Measurements from ENCODE around the gene PHACTR3. TPM values are rescaled to one million over a fixed set of nuclear protein-coding genes. Genes with fewer than 3 reads are reported as not detected.

The PHACTR3 gene
- total and polyA plus RNA-seq, 2 experiments from 2014 or later = 0.45 to 0.61 TPM

GRCh38 chr20:59743308-59743707 lies 139.0 kb downstream of the PHACTR3 start:
- Mint-ChIP-seq H3K9me3 (no peaks in the 10 kb centered on the region; the same call in 2 of the 3 replicates), H3K36me3 (ENCODE audit: low read depth) (no peaks in the 10 kb centered on the region; the same call in 2 of the 3 replicates), H3K27me3 (ENCODE audit: insufficient read depth, low read depth, poor library complexity) (peaks cover 6% of the 10 kb centered on the region), H3K4me3 (no peak overlapping the region), H3K4me1 (no peaks in the 10 kb centered on the region), H3K27ac (no peak overlapping the region)
- Histone ChIP-seq H3K79me2 (replicated peaks; ENCODE audit: insufficient read depth) (no peaks in the 10 kb centered on the region), H3K9me2 (ENCODE audit: insufficient read depth) (no peaks in the 10 kb centered on the region), H4K20me1 (replicated peaks; ENCODE audit: insufficient read depth) (no peaks in the 10 kb centered on the region), H3K4me2 (no peak overlapping the region), H3K4me1 (ENCODE audit: insufficient read depth) (no peaks in the 10 kb centered on the region), H3K27me3 (ENCODE audit: insufficient read depth) (no peaks in the 10 kb centered on the region; the same call in 1 of the 2 replicates), H2AFZ (no peak overlapping the region), H3F3A (replicated peaks; ENCODE audit: low read depth) (no peaks in the 10 kb centered on the region), H3K27ac (ENCODE audit: low read depth) (no peak overlapping the region), H3K4me3 (no peak overlapping the region), H3K36me3 (ENCODE audit: insufficient read depth) (no peaks in the 10 kb centered on the region)
- DNase-seq (ENCODE audit: low spot score) = no peak
- ATAC-seq = no peak
- TF ChIP-seq, protein P1, sequence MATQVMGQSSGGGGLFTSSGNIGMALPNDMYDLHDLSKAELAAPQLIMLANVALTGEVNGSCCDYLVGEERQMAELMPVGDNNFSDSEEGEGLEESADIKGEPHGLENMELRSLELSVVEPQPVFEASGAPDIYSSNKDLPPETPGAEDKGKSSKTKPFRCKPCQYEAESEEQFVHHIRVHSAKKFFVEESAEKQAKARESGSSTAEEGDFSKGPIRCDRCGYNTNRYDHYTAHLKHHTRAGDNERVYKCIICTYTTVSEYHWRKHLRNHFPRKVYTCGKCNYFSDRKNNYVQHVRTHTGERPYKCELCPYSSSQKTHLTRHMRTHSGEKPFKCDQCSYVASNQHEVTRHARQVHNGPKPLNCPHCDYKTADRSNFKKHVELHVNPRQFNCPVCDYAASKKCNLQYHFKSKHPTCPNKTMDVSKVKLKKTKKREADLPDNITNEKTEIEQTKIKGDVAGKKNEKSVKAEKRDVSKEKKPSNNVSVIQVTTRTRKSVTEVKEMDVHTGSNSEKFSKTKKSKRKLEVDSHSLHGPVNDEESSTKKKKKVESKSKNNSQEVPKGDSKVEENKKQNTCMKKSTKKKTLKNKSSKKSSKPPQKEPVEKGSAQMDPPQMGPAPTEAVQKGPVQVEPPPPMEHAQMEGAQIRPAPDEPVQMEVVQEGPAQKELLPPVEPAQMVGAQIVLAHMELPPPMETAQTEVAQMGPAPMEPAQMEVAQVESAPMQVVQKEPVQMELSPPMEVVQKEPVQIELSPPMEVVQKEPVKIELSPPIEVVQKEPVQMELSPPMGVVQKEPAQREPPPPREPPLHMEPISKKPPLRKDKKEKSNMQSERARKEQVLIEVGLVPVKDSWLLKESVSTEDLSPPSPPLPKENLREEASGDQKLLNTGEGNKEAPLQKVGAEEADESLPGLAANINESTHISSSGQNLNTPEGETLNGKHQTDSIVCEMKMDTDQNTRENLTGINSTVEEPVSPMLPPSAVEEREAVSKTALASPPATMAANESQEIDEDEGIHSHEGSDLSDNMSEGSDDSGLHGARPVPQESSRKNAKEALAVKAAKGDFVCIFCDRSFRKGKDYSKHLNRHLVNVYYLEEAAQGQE (IDR thresholded peaks at IDR 0.05; ENCODE audit: unreplicated experiment) = no peak
- TF ChIP-seq EZH2 (IDR thresholded peaks at IDR 0.05; ENCODE audit: low read depth, unreplicated experiment) = no peak
- TF ChIP-seq, protein P2, sequence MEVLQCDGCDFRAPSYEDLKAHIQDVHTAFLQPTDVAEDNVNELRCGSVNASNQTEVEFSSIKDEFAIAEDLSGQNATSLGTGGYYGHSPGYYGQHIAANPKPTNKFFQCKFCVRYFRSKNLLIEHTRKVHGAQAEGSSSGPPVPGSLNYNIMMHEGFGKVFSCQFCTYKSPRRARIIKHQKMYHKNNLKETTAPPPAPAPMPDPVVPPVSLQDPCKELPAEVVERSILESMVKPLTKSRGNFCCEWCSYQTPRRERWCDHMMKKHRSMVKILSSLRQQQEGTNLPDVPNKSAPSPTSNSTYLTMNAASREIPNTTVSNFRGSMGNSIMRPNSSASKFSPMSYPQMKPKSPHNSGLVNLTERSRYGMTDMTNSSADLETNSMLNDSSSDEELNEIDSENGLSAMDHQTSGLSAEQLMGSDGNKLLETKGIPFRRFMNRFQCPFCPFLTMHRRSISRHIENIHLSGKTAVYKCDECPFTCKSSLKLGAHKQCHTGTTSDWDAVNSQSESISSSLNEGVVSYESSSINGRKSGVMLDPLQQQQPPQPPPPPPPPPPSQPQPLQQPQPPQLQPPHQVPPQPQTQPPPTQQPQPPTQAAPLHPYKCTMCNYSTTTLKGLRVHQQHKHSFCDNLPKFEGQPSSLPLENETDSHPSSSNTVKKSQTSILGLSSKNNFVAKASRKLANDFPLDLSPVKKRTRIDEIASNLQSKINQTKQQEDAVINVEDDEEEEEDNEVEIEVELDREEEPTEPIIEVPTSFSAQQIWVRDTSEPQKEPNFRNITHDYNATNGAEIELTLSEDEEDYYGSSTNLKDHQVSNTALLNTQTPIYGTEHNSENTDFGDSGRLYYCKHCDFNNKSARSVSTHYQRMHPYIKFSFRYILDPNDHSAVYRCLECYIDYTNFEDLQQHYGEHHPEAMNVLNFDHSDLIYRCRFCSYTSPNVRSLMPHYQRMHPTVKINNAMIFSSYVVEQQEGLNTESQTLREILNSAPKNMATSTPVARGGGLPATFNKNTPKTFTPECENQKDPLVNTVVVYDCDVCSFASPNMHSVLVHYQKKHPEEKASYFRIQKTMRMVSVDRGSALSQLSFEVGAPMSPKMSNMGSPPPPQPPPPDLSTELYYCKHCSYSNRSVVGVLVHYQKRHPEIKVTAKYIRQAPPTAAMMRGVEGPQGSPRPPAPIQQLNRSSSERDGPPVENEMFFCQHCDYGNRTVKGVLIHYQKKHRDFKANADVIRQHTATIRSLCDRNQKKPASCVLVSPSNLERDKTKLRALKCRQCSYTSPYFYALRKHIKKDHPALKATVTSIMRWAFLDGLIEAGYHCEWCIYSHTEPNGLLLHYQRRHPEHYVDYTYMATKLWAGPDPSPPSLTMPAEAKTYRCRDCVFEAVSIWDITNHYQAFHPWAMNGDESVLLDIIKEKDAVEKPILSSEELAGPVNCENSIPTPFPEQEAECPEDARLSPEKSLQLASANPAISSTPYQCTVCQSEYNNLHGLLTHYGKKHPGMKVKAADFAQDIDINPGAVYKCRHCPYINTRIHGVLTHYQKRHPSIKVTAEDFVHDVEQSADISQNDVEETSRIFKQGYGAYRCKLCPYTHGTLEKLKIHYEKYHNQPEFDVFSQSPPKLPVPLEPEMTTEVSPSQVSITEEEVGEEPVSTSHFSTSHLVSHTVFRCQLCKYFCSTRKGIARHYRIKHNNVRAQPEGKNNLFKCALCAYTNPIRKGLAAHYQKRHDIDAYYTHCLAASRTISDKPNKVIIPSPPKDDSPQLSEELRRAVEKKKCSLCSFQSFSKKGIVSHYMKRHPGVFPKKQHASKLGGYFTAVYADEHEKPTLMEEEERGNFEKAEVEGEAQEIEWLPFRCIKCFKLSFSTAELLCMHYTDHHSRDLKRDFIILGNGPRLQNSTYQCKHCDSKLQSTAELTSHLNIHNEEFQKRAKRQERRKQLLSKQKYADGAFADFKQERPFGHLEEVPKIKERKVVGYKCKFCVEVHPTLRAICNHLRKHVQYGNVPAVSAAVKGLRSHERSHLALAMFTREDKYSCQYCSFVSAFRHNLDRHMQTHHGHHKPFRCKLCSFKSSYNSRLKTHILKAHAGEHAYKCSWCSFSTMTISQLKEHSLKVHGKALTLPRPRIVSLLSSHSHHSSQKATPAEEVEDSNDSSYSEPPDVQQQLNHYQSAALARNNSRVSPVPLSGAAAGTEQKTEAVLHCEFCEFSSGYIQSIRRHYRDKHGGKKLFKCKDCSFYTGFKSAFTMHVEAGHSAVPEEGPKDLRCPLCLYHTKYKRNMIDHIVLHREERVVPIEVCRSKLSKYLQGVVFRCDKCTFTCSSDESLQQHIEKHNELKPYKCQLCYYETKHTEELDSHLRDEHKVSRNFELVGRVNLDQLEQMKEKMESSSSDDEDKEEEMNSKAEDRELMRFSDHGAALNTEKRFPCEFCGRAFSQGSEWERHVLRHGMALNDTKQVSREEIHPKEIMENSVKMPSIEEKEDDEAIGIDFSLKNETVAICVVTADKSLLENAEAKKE (CRISPR knock-in tag; IDR thresholded peaks at IDR 0.05) = no peak
- TF ChIP-seq NANOG (IDR thresholded peaks at IDR 0.05; ENCODE audit: borderline replicate concordance) = no peak
- TF ChIP-seq EZH2phosphoT487 (IDR thresholded peaks at IDR 0.05; ENCODE audit: unreplicated experiment) = no peak
